ENCODE data around the gene PCED1A.
A peak's percentile ranks its signal among the peaks of the same experiment; 100 is the strongest.
"Not testable (repeated sequence)": the region's sequence is repeated elsewhere in the genome, so short reads cannot be mapped to it uniquely, and the experiment has no call there.

The PCED1A gene

DNA sequence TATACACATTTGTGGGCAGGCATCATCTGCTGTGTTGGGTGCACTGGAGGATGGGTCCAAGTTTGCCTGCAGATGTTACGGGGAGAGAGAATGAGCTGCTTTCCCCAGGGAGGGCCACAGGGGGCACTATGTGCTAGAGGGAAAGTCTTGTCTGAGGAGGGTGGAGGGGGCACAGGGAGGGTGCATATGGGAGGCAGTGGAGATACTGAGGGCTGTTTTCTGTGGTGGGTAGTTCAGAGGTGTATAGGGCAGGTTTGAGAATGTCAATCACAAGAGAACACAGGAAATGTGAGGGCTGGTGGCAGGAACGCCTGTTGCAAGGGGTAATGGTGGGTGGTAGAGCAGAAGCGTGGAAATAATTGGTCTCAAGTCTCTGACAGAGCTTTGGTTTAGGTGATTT, 25.2 kb upstream of the PCED1A start:
- ATAC-seq, result peak; percentile 33 to 58

DNA sequence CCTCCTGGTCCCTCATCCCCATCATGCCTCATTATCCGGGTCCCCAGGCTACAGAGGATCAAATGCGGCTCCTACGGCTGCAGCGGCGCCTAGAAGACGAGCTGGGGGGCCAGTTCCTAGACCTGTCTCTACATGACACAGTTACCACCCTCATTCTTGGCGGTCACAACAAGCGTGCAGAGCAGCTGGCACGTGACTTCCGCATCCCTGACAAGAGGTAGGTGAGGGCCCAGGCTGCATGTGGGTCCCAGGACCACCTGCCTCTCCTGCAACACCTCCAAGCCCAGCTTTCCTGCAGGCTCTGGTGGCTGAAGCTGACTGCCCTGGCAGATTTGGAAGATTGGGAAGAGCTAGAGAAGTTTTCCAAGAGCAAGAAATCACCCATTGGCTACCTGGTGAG, 24.6 kb upstream of the PCED1A start:
- ATAC-seq, result no peak

DNA sequence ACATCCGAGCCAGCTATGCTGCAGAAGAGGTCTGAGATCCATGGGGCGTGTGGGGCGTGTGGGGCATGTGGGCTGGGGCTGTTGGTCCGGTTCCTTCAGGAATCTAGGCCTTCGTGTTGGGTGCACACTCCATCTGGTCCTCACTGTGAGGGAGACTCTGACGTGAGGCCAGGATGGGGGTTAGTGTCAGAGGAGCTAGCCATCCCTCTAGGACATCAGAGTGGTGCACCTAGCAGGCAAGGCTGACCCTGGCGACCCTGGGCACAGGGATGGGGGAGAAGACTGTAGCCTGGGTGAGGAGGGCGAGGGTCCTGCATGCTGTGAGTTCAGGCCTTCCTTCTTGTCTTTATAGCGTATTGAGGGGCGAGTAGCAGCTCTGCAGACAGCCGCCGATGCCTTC, 24.2 kb upstream of the PCED1A start:
- ATAC-seq, result no peak

DNA sequence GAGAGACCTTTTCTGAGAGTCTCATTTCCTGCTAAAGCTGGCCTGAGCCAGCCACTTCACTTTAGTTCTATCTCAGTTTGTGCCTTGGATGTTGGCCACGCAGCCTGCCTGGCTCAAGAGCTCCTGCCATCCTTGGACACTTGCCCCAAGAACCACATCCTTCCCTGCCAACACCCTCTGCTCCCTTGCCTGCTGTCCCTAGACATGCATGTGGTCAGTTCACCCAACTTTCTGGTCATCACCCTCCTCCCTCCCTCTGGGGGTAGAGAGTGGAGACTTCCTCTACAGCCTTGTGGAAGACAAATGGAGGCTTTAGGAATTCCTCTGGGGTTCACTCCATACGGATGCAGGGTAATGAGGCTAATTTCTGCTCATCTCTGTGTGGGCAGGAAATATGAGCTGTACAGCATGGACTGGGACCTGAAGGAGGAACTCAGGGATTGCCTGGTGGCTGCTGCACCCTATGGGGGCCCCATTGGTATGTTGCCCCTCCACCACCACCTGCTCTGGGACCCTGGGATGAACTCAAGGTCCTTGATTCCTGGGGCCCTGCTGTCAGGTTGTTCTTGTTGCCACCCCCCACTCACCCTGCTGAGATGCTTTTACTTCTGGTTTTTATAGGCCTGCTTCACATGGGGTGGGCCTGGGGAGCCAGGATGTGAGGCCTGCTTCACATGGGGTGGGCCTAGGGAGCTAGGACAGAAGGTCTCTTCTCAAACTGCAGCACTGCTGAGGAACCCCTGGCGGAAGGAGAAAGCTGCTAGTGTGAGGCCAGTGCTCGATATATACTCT, 19.1 kb upstream of the PCED1A start:
- ATAC-seq, result no peak

DNA sequence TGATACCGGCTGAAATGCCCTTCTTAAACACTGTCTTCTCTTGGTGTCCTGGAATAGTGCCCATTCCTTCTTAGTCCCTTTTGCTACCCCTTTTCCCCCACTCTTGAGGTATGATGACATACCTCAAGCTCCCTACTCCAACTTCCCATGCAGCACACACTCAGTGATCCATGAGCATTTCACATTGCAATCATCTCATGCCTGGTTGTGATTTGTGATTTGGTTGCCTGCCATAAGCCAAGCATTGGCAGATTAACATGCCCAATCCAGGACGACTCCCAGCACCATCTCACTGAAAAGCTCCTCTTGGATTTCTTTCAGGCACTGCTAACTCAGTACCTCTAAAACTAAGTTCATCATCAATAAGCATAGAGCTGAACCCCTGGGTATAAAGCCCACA, 18.1 kb upstream of the PCED1A start:
- no peak for ATAC-seq

DNA sequence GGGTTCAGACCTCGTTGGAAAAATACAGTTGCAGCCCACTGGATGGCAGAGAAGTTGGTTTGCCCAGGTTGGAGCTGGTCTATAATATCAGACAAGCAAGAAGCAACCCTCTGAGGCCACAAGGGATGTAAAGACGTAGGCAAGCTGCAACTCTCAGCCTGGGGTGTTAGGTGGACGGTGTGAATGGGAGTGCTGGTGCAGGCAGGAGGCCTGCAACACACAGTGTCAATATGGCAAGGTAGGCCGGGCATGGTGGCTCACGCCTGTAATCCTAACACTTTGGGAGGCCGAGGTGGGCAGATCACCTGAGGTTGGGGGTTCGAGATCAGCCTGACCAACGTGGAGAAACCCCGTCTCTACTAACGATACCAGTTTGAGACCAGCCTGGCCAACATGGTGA, 10.6 kb upstream of the PCED1A start:
- no peak for ATAC-seq

DNA sequence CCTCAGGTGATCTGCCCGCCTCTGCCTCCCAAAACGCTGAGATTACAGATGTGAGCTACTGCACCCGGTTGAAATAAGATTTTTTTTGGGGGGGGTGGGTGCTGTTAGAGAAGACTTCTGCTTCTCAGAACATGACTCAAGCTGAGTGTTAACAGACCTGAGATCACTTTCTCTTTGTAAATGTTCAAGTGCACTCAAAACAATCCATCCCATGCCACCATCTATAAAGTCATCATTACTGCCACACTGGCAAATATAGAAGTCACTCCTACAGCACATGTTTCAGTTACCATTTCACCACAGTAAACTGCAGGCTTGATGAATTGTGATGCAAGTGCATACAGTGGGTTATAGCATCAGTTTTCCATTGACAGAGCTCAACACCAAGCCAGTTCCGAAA, 9.1 kb upstream of the PCED1A start:
- ATAC-seq, result peak; percentile 41 to 51

DNA sequence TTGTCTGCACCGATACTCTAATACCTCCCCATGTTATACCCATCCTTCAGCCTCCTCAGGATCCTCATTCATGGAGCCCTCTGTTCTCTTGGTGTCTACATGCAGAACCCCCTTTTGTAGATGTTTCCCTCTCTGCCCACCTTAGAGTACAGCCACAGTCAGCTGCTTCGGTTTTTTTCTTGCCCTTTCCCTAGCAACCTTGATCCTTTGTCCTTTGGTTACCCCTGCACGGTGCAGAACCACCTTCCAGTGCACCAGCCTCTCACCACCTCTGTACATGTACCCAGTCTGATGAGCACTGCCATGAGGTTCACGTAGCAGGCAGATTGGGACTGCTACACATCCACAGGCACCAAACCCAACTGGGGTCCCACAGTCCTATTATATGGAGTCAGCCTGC, 7.3 kb upstream of the PCED1A start:
- ATAC-seq, result no peak

DNA sequence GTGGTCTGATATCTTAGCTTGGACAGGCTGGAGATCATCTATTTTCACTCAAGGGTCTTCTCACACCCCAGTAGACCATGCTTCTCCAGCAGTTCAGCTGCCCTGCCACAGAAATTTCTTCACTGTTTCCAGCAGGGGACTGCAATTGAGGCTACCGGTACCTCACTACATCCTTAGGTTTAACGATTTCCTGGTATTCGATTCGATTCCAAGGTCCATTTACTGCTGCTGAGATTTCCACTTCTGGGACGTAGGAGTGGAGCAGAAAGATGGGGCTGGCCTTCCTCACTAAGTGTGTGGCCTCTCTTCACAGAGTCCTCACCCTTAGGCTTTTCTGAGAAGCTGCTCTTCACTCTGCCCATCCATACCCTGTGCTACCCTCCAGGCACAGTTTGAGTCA, 6.2 kb upstream of the PCED1A start:
- no peak for ATAC-seq

DNA sequence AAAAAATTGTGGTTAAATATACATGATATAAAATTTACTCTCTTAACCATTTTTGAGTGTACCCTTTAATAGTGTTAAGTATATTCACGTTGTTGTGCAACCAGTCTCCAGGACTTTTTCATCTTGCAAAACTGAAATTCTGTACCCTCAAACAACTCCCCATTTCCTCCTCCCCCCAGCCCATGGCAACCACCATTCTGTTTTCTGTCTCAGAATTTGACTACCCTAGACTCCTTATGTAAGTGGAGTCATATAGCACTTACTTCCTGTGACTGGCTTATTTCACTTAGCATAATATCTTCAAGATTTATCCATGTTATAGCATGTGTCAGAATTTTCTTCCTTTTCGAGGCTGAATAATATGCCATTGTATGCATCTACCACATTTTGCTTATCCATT, 5.2 kb upstream of the PCED1A start:
- ATAC-seq, result no peak

DNA sequence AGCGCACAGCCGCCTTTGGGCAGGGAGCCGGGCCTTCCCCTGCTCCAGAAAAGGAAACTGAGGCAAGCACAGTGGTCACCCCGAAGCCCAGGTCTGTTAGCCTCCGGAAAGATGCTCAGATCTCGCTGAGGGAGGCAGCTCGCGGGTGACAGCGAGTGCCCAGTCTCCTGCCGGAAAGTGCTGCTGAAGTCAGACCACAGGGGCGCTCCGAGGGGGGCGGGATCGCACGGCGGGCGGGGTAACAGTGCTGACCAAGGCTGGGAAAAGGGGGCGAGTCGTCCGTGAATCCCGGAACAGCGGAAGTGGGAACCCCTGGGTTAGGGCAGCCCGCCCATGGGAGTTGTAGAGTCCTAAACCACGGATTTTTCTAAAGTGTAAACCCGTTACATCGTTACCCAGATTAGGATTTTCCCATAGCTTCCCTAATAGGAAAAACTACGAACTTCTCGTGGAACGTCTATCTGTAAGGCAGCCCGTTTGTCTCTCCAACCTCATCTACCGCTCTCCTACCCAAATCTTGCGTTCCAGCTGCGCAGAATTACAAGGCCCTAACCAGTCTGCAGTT, 594 bp upstream of the PCED1A start:
- peak; percentile 21 to 30 for ATAC-seq

DNA sequence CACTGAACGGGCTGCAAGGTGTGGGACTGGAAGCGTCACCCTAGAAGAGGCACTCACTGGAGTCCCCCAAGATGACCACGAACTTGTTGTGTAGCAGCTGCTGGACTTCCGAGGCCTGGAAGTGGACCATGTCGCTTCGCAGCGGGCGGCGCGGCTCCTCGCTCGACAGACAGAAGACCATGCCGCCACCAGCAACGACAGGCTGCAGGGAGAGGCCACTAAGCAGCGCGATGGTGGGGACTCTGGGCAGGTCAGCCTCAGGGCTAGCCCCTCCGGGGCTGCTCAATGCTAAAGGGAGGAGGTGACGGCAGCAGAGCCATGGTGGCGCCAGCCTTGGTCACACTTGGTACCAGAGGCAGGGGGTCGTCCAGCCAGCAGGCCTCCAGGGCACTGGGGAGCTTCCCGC, 720 bp downstream of the PCED1A start:
- ATAC-seq, result no peak

DNA sequence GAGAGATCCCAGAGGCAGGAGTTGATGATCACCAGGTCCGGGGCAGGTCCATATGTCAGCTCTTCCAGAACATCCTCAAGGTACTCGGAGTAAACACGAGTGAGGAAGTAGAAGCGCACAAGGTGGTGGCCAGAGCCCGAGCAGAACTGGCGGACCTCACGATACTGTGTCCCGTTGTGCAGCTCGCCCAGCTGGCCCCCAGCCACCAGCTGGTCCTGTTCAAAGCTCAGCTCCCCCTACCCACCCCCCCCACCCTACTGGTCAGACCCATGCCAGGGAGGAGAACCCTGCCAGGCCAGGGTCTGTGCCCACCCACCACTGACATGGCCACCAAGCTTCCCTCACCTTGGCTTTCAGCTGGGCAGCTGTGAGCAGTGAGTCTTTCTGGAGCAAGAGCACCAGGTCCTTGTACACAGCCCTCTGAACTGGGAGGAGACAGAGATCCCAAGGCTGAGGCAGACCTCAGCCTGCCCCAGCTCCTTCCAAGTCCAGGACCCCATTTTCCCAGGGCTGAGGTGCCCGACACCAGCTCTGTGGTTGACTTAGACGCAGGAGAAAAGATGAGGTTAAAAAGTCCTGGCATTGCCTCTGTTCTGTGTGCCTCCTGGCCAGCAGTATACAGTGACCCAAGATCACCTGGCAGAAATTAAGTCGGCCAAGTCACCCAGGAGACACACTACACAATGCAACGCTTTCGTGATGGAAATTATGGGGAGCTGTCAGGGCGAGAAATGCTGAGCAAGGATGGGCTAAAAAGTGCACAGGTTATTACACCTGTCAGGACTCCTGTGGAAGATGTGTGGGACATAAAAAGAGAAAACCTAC, 1.4 kb downstream of the PCED1A start:
- ATAC-seq, result no peak

DNA sequence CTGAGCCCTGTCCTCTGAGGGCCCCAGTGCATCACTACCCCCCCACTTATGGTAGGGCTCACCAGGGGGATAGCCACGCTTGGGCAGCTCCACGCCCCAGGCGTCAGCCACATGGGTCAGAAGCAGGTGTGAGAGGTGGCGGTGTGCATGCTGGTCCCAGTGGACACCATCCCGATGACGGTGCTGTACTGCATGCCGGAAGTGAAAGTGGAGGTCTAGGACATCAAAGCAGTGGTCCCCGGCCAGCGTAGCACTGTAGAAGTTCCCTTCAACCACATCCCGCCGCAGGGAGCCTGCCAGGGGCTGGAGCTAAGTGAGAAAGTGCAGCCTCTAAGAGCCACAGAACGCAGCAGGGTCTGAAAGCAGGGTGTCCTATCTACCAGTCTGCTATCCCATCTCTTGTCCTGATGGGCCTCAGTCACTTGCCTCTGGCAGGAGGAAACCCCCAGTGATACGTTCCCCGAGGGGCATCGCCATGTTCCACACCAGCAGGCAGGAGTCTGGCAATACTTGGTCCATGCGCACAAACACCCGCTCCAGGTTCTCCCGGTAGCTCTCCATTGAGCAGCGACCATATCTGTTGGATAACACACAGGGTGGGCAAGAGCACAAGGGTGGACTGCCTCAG, 2.2 kb downstream of the PCED1A start:
- no peak for ATAC-seq

DNA sequence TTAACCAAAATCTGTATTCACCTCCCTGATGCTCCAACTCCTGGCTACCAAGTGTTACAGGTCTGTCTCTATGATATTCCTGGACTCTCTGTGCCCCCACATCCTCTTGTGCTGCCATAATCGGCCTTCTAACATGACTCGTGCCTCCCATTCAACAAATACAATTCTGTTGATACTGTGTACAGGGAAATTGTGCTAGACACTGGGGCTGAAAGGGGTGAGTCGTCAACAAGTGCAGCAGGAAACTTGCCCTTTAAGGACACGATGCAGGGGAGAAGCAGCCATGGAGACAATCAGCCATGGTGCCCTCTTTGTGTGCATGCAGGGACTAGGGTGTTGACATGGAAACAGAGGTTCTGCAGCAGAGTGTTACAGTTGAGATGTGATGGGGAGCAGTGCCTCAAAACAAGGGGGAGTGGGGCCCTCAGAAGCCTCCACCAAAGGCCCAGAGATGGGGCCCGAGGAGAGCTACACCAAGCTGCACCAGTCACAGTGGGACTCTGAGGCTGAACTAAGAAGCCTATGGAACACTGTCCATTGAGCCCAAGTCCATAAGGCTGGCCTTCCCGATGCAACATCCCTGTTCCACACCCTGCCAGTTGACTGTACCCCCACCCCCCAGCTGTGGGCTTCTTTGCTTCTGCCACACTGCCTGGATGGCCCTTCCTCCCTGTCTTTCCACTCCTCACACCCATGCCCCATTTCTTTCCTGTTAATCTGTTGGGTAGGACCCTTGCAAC, 3.1 kb downstream of the PCED1A start:
- no peak for ATAC-seq

DNA sequence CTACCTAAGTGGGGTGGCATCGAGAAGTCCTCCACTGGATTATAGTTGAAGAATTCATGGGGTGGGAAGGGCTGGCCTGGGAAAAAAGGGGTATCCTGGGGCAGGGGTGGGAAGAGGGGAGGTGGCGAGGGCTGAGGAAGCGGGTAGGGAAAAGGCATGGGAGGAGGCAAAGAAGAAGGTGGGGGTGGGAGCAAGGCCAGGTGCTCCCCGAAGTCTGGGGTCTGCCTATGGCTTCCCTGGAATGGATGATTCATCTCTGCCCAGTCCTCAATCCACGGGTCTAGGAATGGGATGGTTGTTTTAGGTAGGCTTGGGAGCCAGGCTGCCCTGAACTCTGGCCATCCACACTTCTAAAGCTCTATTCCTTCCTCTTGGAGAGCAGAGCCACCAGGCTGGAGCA, 4.4 kb downstream of the PCED1A start:
- no peak for ATAC-seq

DNA sequence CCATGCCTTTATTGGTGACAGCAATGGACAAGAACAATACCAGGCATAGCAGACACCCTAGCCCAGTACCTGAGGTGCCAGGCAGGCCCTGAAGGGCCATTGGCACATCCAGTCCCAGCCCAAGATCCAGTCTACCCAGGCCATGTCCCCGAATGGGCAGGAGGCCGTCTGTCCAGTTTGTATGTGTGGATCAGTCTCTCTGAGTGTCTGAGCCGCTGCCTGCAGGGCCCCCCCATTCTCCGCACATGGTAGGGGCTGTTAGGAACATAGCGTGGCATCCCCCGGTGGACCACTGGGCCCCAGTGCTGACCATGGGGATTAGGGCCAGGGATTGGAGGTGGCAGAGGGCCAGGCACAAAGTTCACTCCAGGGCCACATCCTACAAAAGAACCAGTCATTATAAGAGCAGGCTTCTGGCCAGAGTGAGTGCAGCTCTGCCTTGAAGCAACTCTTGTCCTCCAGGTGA, 5.1 kb downstream of the PCED1A start:
- ATAC-seq, result no peak

DNA sequence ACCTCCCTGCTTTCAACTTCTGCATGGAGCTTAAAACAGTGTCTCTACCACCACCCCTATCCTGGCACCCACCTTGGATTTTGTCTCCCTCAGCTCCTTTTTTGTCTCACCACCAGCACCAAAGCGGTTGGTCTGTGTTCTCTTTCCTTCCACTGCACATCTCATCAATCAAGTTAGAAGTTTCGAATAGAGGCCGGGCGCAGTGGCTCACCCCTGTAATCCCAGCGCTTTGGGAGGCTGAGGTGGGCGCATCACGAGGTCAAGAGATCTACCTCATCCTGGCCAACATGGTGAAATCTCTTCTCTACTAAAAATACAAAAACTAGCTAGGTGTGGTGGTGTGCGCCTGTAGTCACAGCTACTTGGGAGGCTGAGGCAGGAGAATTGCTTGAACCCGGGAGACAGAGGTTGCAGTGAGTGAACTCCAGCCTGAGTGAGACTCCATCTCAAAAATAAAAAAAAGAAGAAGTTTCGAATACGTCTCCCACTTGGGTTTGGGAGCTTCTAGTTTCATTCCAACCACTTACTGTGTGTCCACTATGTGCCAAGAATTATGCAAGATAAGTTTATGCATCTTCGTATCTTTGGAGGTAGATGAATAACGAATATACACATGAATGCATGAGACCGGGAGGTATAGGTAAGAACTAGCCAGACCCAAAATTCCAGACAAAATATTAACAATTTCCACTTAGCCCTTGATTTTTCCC, 5.9 kb downstream of the PCED1A start:
- ATAC-seq, result no peak

DNA sequence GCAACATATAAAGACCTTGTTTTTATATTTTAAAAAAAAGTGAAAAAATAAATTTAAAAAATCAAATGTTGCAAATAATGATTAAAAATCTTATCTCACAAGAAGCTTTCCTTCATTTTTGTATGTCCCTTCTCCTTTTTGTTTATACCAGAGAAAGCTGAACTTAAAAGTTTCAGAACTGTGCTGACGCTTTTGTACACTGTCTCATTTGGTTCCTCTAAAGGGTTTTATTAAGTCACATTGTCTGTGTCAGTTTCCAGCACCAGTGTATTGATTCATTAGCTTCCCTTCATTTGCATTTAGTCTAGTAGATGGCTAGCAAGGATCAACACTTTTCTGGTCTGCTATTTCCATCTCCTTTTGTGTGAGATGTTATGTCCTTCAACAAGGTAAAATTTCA, 6.7 kb downstream of the PCED1A start:
- ATAC-seq, result no peak

DNA sequence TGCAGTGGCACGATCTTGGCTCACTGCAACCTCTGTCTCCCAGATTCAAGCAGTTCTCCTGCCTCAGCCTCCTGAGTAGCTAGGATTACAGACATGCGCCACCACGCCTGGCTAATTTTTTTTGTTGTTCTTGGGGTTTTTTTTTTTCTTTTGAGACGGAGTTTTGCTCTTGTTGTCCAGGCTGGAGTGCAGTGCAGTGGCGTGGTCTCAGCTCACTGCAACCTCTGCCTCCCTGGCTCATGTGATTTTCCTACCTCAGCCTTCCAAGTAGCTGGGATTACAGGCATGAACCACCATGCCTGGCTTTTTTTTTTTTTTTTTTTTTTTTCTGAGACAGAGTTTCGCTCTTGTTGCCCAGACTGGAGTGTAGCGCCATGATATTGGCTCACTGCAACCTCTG, 9.2 kb downstream of the PCED1A start:
- not testable (repeated sequence) for ATAC-seq

DNA sequence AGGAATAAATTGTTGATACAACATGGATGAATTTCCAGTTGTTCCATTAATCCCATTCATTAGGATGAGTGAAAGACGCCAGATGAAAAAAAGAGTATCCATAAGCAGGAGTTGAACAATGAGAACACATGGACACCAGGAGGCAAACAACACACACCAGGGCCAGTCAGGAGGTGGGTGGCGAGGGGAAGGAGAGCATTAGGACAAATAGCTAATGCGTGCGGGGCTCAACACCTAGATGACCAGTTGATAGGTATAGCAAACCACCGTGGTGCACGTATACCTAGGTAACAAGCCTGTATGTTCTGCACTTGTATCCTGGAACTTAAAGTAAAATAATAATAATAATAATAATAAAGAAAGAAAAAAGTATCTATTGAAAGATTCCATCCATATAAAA, 11.1 kb downstream of the PCED1A start:
- ATAC-seq, result no peak

DNA sequence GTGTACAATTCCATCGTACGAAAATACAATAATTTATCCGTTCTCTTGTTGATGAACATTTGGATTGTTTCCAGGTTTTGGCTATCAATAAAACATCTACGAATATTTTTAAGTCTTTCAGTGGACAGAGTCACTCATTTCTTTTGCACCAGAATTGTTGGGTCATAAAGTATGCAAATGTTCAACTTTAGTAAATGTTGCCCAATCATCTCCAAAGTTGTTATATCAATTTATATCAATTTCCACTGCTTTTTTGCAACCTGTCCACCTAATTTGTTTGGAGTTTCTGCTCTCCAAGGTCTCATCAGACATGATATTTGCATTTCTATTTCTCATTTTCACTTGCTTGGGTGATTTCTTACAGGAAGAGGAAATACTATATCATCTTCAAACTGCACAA, 13.8 kb downstream of the PCED1A start:
- ATAC-seq, result no peak

Measured in activated CD4-positive, CD25-positive, alpha-beta regulatory T cell treated with anti-CD3 and anti-CD28 coated beads, Interleukin-2, amount 50 U/mL, for 24 hours (primary cell).